ENCODE measurements around the gene ITGA1. TPM values are rescaled to one million over a fixed set of nuclear protein-coding genes. Genes with fewer than 3 reads are reported as not detected.
A peak's percentile ranks its signal among the peaks of the same experiment; 100 is the strongest.

The ITGA1 gene
- total RNA-seq, 1 donor from 2014 or later, result 10.0 TPM

GRCh38 chr5:52799358-52799982, 11.8 kb downstream of the ITGA1 start:
- H3K36me3 ChIP-seq (ENCODE audit: control insufficient read depth, insufficient read depth, low read length), result no peaks in the 10 kb centered on the region
- TF ChIP-seq, protein P1, sequence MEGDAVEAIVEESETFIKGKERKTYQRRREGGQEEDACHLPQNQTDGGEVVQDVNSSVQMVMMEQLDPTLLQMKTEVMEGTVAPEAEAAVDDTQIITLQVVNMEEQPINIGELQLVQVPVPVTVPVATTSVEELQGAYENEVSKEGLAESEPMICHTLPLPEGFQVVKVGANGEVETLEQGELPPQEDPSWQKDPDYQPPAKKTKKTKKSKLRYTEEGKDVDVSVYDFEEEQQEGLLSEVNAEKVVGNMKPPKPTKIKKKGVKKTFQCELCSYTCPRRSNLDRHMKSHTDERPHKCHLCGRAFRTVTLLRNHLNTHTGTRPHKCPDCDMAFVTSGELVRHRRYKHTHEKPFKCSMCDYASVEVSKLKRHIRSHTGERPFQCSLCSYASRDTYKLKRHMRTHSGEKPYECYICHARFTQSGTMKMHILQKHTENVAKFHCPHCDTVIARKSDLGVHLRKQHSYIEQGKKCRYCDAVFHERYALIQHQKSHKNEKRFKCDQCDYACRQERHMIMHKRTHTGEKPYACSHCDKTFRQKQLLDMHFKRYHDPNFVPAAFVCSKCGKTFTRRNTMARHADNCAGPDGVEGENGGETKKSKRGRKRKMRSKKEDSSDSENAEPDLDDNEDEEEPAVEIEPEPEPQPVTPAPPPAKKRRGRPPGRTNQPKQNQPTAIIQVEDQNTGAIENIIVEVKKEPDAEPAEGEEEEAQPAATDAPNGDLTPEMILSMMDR (IDR thresholded peaks at IDR 0.05; ENCODE audit: insufficient read depth, low read length, poor library complexity, severe bottlenecking), result no peak
- DNase-seq (ENCODE audit: low read depth), result peak; percentile 76
- H3K27me3 ChIP-seq (ENCODE audit: control insufficient read depth, insufficient read depth, low read length), result no peaks in the 10 kb centered on the region
- peak overlapping the region; percentile 58 for H3K4me3 ChIP-seq (ENCODE audit: low read depth, low read length)

DNA sequence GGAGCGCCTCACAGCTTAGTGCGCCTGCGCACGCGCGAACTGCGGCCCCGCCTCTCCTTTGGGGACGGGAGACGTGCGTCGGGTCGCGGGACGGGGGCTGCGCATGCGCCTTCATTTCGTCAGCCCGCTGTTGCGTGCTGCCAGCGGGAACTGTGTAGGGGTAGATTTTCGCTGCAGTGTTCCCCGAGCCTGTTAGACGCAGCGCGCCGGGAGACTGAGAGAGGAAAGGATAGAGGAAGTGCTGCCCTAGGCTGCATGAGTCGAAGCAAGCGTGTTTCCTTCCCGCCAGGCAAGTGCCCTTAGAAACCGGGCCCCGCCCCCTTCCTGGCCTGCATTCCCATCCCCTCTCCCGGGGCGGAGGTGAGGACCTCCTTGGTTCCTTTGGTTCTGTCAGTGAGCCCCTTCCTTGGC, 12.3 kb downstream of the ITGA1 start:
- H3K4me3 ChIP-seq (ENCODE audit: low read depth, low read length), result peak overlapping the region; percentile 58
- TF ChIP-seq, protein P1 (IDR thresholded peaks at IDR 0.05; ENCODE audit: insufficient read depth, low read length, poor library complexity, severe bottlenecking), result no peak
- H3K36me3 ChIP-seq (ENCODE audit: control insufficient read depth, insufficient read depth, low read length), result no peaks in the 10 kb centered on the region
- H3K27me3 ChIP-seq (ENCODE audit: control insufficient read depth, insufficient read depth, low read length), result no peaks in the 10 kb centered on the region
- peak; percentile 69 for DNase-seq (ENCODE audit: low read depth)

DNA sequence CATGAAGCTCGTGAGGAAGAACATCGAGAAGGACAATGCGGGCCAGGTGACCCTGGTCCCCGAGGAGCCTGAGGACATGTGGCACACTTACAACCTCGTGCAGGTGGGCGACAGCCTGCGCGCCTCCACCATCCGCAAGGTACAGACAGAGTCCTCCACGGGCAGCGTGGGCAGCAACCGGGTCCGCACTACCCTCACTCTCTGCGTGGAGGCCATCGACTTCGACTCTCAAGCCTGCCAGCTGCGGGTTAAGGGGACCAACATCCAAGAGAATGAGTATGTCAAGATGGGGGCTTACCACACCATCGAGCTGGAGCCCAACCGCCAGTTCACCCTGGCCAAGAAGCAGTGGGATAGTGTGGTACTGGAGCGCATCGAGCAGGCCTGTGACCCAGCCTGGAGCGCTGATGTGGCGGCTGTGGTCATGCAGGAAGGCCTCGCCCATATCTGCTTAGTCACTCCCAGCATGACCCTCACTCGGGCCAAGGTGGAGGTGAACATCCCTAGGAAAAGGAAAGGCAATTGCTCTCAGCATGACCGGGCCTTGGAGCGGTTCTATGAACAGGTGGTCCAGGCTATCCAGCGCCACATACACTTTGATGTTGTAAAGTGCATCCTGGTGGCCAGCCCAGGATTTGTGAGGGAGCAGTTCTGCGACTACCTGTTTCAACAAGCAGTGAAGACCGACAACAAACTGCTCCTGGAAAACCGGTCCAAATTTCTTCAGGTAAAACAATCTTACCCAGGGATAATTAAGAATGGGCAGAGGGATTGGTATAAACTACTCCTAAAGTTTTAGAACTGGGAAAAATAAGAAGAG, 12.9 kb downstream of the ITGA1 start:
- no peaks in the 10 kb centered on the region for H3K27me3 ChIP-seq (ENCODE audit: control insufficient read depth, insufficient read depth, low read length)
- TF ChIP-seq, protein P1 (IDR thresholded peaks at IDR 0.05; ENCODE audit: insufficient read depth, low read length, poor library complexity, severe bottlenecking), result peak; percentile 5
- peak; percentile 60 for DNase-seq (ENCODE audit: low read depth)
- no peaks in the 10 kb centered on the region for H3K36me3 ChIP-seq (ENCODE audit: control insufficient read depth, insufficient read depth, low read length)
- H3K4me3 ChIP-seq (ENCODE audit: low read depth, low read length), result peak overlapping the region; percentile 58

GRCh38 chr5:52801329-52801728, 13.6 kb downstream of the ITGA1 start:
- Histone ChIP-seq H3K27me3 (ENCODE audit: control insufficient read depth, insufficient read depth, low read length) (no peaks in the 10 kb centered on the region), H3K36me3 (ENCODE audit: control insufficient read depth, insufficient read depth, low read length) (no peaks in the 10 kb centered on the region), H3K4me3 (ENCODE audit: low read depth, low read length) (peak overlapping the region; percentile 58)
- TF ChIP-seq, protein P1 (IDR thresholded peaks at IDR 0.05; ENCODE audit: insufficient read depth, low read length, poor library complexity, severe bottlenecking), result no peak
- DNase-seq (ENCODE audit: low read depth), result no peak

DNA sequence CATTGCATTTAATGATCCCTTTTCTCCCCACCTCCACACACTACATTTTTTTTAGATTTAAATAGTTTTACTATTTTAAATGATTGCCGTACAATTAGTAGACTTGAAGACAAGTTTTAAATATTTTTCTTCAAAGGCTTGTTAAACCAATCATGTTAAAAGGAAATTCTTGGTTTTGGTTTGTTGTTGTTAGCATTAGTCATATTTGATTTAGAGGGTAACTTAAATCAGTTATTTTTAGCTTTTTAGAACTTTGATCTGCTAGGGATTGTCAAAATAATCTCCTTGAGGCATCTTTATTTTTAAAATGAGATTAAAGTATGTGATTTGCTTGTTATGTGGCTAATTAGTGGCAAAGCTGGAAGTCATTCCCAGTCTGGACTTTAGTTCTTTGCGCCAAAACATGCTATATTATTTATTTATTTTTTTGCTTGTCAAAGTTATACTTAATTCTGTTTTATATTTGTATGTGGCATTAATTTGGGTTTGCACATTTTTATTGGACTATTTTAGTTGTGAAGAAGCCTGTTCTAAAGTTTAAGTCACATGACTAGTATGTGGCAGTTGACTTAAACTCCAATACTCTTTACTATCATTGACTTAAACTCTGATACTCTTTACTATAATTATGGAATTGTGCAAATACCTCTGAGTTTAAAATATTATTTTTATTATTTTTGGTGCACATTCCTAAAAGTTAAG, 14.7 kb downstream of the ITGA1 start:
- TF ChIP-seq, protein P1 (IDR thresholded peaks at IDR 0.05; ENCODE audit: insufficient read depth, low read length, poor library complexity, severe bottlenecking), result no peak
- Histone ChIP-seq H3K27me3 (ENCODE audit: control insufficient read depth, insufficient read depth, low read length) (no peaks in the 10 kb centered on the region), H3K36me3 (ENCODE audit: control insufficient read depth, insufficient read depth, low read length) (no peaks in the 10 kb centered on the region), H3K4me3 (ENCODE audit: low read depth, low read length) (peak overlapping the region; percentile 58)
- no peak for DNase-seq (ENCODE audit: low read depth)
